Osteoblast (primary cell): ENCODE results near the gene MYO5C. TPM values are rescaled to one million over a fixed set of nuclear protein-coding genes. Genes with fewer than 3 reads are reported as not detected.

Experiments used
- DNase-seq: peaks from one replicate; pipeline ENCODE4 v3.0.0; 2011; ENCODE audit warnings: low spot score, mixed read lengths; ENCODE audit not compliant: insufficient read length; ENCODE audit errors: missing footprints
- H2AFZ ChIP-seq: 2 replicates; pipeline ENCODE4 v1.6.0; 2011; ENCODE audit warnings: mild to moderate bottlenecking, low read length
- H3K27ac ChIP-seq: 2 replicates; pipeline ENCODE4 v1.5.1; 2011; ENCODE audit warnings: mild to moderate bottlenecking, low read depth, low read length, moderate library complexity
- H3K27me3 ChIP-seq: 2 replicates; pipeline ENCODE4 v1.6.0; 2012; ENCODE audit warnings: mild to moderate bottlenecking, control low read depth, inconsistent platforms, low read length, moderate library complexity; ENCODE audit not compliant: insufficient read depth
- H3K36me3 ChIP-seq: 2 replicates; pipeline ENCODE4 v1.5.1; 2011; ENCODE audit warnings: mild to moderate bottlenecking, low read length, control low read depth, moderate library complexity; ENCODE audit not compliant: insufficient read depth
- H3K4me1 ChIP-seq: 2 replicates; pipeline ENCODE4 v1.5.1; 2011; ENCODE audit warnings: mild to moderate bottlenecking, low read length, control low read depth, moderate library complexity; ENCODE audit not compliant: insufficient read depth
- H3K4me2 ChIP-seq: 2 replicates; pipeline ENCODE4 v1.6.0; 2011; ENCODE audit warnings: mild to moderate bottlenecking, low read length; ENCODE audit not compliant: insufficient read depth
- H3K4me3 ChIP-seq: fragments of 200-600 bp; sonication (generic); 3 replicates; pipeline ENCODE4 v1.5.1; 2012; ENCODE audit warnings: mild to moderate bottlenecking, low read length, inconsistent platforms; ENCODE audit not compliant: insufficient read depth
- H3K79me2 ChIP-seq: 2 replicates; pipeline ENCODE4 v1.6.0; 2012; ENCODE audit warnings: mild to moderate bottlenecking, low read length, control low read depth, inconsistent platforms; ENCODE audit not compliant: insufficient read depth
- H3K9me3 ChIP-seq: 2 replicates; pipeline ENCODE4 v1.5.1; 2011; ENCODE audit warnings: low read depth, low read length, control low read depth
- H4K20me1 ChIP-seq: 2 replicates; pipeline ENCODE4 v1.6.0; 2012; ENCODE audit warnings: mild to moderate bottlenecking, low read length, control low read depth; ENCODE audit not compliant: insufficient read depth
- CTCF ChIP-seq: IDR thresholded peaks from 2 replicates; pipeline ENCODE4 v1.5.1; 2011; ENCODE audit warnings: mild to moderate bottlenecking, low read depth, low read length, moderate library complexity; ENCODE audit errors: extremely low read depth
- total RNA-seq: library from RNA; depleted of rRNA; stranded (reverse); fragments of >200 nt; gene quantifications from 2 replicates; pipeline ENCODE4 v1.2.3, GENCODE V29; 2012

Gene MYO5C
- total RNA-seq, 1 donor, result under 0.01 TPM

- H3K4me1 ChIP-seq, result no peaks in the 10 kb centered on the region
- no peaks in the 10 kb centered on the region for H3K36me3 ChIP-seq
- no peak overlapping the region for H3K4me3 ChIP-seq
- H3K27ac ChIP-seq, result no peak overlapping the region
- no peak for DNase-seq
- H3K79me2 ChIP-seq, result no peaks in the 10 kb centered on the region
- no peak for TF ChIP-seq CTCF
- no peak overlapping the region for H2AFZ ChIP-seq
- no peak overlapping the region for H3K4me2 ChIP-seq
- H3K27me3 ChIP-seq, result peaks cover 35% of the 10 kb centered on the region
- no peaks in the 10 kb centered on the region for H3K9me3 ChIP-seq
- no peaks in the 10 kb centered on the region for H4K20me1 ChIP-seq
Measured at GRCh38 chr15:52290329-52290728, 5.3 kb downstream of the MYO5C start.

- H3K36me3 ChIP-seq, result no peaks in the 10 kb centered on the region
- H3K4me2 ChIP-seq, result no peak overlapping the region
- DNase-seq, result no peak
- H3K27ac ChIP-seq, result no peak overlapping the region
- H2AFZ ChIP-seq, result no peak overlapping the region
- no peak overlapping the region for H3K4me3 ChIP-seq
- peaks cover 28% of the 10 kb centered on the region for H3K27me3 ChIP-seq
- no peaks in the 10 kb centered on the region for H3K4me1 ChIP-seq
- no peaks in the 10 kb centered on the region for H3K79me2 ChIP-seq
- H4K20me1 ChIP-seq, result no peaks in the 10 kb centered on the region
- H3K9me3 ChIP-seq, result no peaks in the 10 kb centered on the region
- no peak for TF ChIP-seq CTCF
Measured at GRCh38 chr15:52289629-52290081, 5.9 kb downstream of the MYO5C start.

GRCh38 chr15:52288986-52289385, 6.6 kb downstream of the MYO5C start:
- Histone ChIP-seq H3K27ac (no peak overlapping the region), H2AFZ (no peak overlapping the region)
- no peak for TF ChIP-seq CTCF

GRCh38 chr15:52288051-52288942, 7.3 kb downstream of the MYO5C start:
- H3K36me3 ChIP-seq, result no peaks in the 10 kb centered on the region
- peak; percentile 79 for DNase-seq
- no peak overlapping the region for H3K27ac ChIP-seq

More at GRCh38 chr15:52288986-52289385, 6.6 kb downstream of the MYO5C start:
- Histone ChIP-seq H4K20me1 (no peaks in the 10 kb centered on the region), H3K79me2 (no peaks in the 10 kb centered on the region), H3K9me3 (no peaks in the 10 kb centered on the region), H3K4me1 (no peaks in the 10 kb centered on the region), H3K4me2 (no peak overlapping the region), H3K4me3 (no peak overlapping the region), H3K36me3 (no peaks in the 10 kb centered on the region), H3K27me3 (peaks cover 22% of the 10 kb centered on the region)
- no peak for DNase-seq

More at GRCh38 chr15:52288051-52288942, 7.3 kb downstream of the MYO5C start:
- Histone ChIP-seq H3K4me2 (no peak overlapping the region), H3K79me2 (no peaks in the 10 kb centered on the region), H3K27me3 (peaks cover 15% of the 10 kb centered on the region), H2AFZ (no peak overlapping the region), H3K4me3 (no peak overlapping the region), H4K20me1 (no peaks in the 10 kb centered on the region), H3K9me3 (no peaks in the 10 kb centered on the region), H3K4me1 (no peaks in the 10 kb centered on the region)
- no peak for TF ChIP-seq CTCF
